ENCODE measurements around the gene PFAS.

PFAS gene

DNA sequence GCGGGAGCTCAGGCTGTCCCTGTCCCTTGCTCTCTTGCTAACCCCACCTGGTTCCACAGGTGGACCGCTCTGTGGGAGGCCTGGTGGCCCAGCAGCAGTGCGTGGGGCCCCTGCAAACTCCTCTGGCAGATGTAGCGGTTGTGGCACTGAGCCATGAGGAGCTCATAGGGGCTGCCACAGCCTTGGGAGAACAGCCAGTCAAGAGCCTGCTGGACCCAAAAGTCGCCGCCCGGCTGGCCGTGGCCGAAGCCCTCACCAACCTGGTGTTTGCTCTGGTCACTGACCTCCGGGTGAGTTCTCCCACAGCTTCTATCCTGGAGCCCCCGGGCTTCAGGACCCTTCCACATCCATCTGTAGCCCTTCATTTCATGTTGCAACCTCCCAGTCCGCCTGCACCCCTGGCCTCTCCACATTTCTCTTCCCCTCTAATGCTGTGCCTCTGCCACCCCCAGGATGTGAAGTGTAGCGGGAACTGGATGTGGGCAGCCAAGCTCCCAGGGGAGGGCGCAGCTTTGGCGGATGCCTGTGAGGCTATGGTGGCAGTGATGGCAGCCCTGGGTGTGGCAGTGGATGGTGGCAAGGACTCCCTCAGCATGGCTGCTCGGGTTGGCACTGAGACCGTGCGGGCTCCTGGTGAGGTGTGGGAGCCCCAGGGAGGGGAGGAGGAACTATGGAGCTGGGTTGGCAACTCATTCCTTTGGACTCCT lies 15.9 kb downstream of the PFAS start:
- TF ChIP-seq, protein P1, sequence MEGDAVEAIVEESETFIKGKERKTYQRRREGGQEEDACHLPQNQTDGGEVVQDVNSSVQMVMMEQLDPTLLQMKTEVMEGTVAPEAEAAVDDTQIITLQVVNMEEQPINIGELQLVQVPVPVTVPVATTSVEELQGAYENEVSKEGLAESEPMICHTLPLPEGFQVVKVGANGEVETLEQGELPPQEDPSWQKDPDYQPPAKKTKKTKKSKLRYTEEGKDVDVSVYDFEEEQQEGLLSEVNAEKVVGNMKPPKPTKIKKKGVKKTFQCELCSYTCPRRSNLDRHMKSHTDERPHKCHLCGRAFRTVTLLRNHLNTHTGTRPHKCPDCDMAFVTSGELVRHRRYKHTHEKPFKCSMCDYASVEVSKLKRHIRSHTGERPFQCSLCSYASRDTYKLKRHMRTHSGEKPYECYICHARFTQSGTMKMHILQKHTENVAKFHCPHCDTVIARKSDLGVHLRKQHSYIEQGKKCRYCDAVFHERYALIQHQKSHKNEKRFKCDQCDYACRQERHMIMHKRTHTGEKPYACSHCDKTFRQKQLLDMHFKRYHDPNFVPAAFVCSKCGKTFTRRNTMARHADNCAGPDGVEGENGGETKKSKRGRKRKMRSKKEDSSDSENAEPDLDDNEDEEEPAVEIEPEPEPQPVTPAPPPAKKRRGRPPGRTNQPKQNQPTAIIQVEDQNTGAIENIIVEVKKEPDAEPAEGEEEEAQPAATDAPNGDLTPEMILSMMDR (IDR thresholded peaks at IDR 0.05; ENCODE audit: insufficient read depth, low read length, poor library complexity, severe bottlenecking): no peak
- TF ChIP-seq EZH2phosphoT487 (conservative IDR thresholded peaks at IDR 0.05; ENCODE audit: low read length): no peak
- Histone ChIP-seq H3K36me3 (ENCODE audit: low read length) (peaks cover 5% of the 10 kb centered on the region; the same call in 1 of the 2 replicates), H3K9me2 (replicated peaks; ENCODE audit: insufficient read depth, low read length) (no peaks in the 10 kb centered on the region), H4K20me1 (ENCODE audit: low read depth, low read length) (no peaks in the 10 kb centered on the region), H3K4me3 (ENCODE audit: insufficient read depth, low read length, poor library complexity, severe bottlenecking) (no peak overlapping the region), H3F3A (ENCODE audit: insufficient read depth) (no peaks in the 10 kb centered on the region), H3K27me3 (ENCODE audit: low read length) (no peaks in the 10 kb centered on the region), H2AFZ (ENCODE audit: low read depth, low read length, severe bottlenecking) (no peak overlapping the region), H3K4me2 (ENCODE audit: low read depth, low read length, poor library complexity, severe bottlenecking) (no peak overlapping the region), H3K9me3 (ENCODE audit: insufficient read depth, low read length) (no peaks in the 10 kb centered on the region), H3K79me2 (ENCODE audit: insufficient read depth, low read length) (no peaks in the 10 kb centered on the region), H3K9ac (ENCODE audit: low read length) (no peak overlapping the region), H3K27ac (ENCODE audit: low read depth, low read length) (no peak overlapping the region)

DNA sequence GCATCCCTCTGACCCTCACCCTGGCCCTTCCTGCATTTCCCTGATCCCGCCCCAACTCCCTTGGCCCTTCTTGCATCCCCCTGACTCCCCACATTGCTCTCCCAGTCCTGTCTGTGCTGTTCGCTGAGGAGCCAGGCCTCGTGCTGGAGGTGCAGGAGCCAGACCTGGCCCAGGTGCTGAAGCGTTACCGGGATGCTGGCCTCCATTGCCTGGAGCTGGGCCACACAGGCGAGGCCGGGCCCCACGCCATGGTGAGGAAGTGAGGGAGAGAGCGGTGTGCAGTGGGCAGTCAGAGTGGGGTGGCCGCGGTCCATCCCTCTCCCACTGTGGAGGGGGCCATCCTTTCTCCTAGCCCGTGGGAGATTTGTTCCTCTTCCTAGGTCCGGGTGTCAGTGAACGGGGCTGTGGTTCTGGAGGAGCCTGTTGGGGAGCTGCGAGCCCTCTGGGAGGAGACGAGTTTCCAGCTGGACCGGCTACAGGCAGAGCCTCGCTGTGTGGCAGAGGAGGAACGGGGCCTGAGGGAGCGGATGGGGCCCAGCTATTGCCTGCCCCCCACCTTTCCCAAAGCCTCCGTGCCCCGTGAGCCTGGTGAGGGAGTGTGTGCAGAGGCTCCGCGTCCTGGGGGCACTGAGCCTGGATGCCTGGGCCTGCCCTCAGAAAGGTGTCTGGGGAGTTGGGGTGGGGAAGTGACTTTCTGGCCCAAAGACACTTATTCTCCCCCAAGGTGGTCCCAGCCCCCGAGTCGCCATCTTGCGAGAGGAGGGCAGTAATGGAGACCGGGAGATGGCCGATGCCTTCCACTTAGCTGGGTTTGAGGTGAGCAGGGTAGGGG lies 17.8 kb downstream of the PFAS start:
- H3K9me2 ChIP-seq (replicated peaks; ENCODE audit: insufficient read depth, low read length): no peaks in the 10 kb centered on the region
- no peak overlapping the region for H2AFZ ChIP-seq (ENCODE audit: low read depth, low read length, severe bottlenecking)
- H3F3A ChIP-seq (ENCODE audit: insufficient read depth): no peaks in the 10 kb centered on the region
- H3K27ac ChIP-seq (ENCODE audit: low read depth, low read length): no peak overlapping the region
- H3K9me3 ChIP-seq (ENCODE audit: insufficient read depth, low read length): no peaks in the 10 kb centered on the region
- no peaks in the 10 kb centered on the region for H4K20me1 ChIP-seq (ENCODE audit: low read depth, low read length)
- H3K9ac ChIP-seq (ENCODE audit: low read length): no peak overlapping the region
- H3K4me3 ChIP-seq (ENCODE audit: insufficient read depth, low read length, poor library complexity, severe bottlenecking): no peak overlapping the region
- no peak for TF ChIP-seq EZH2phosphoT487 (conservative IDR thresholded peaks at IDR 0.05; ENCODE audit: low read length)
- TF ChIP-seq, protein P1 (IDR thresholded peaks at IDR 0.05; ENCODE audit: insufficient read depth, low read length, poor library complexity, severe bottlenecking): no peak
- H3K4me2 ChIP-seq (ENCODE audit: low read depth, low read length, poor library complexity, severe bottlenecking): no peak overlapping the region
- H3K27me3 ChIP-seq (ENCODE audit: low read length): no peaks in the 10 kb centered on the region
- peaks cover 5% of the 10 kb centered on the region; the same call in 1 of the 2 replicates for H3K36me3 ChIP-seq (ENCODE audit: low read length)
- H3K79me2 ChIP-seq (ENCODE audit: insufficient read depth, low read length): no peaks in the 10 kb centered on the region

DNA sequence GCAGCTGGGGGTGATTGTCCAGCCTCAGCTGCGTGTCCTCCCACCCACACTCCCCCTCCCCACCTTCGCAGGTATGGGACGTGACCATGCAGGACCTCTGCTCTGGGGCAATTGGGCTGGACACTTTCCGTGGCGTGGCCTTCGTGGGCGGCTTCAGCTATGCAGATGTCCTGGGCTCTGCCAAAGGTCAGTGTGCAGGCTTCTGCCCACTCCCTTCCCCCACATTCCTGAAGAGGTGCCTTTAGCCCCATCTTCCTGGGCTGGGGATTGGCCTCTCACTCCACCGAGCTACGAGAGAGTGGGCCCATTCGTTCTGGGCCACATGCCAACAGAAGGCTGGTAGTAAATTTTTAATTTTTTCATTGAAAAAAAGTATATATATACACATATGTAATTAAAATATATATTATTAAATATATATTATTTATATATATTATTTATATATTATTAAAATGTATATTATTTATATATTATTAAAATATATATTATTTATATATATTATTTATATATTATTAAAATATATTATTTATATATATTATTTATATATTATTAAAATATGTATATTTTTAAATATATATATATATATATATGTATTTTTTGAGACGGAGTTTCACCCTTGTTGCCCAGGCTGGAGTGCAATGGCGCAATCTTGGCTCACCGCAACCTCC lies 18.5 kb downstream of the PFAS start:
- Histone ChIP-seq H3K4me2 (ENCODE audit: low read depth, low read length, poor library complexity, severe bottlenecking) (no peak overlapping the region), H3K79me2 (ENCODE audit: insufficient read depth, low read length) (no peaks in the 10 kb centered on the region), H3K9me2 (replicated peaks; ENCODE audit: insufficient read depth, low read length) (no peaks in the 10 kb centered on the region), H2AFZ (ENCODE audit: low read depth, low read length, severe bottlenecking) (no peak overlapping the region), H3F3A (ENCODE audit: insufficient read depth) (no peaks in the 10 kb centered on the region), H3K9ac (ENCODE audit: low read length) (no peak overlapping the region), H3K9me3 (ENCODE audit: insufficient read depth, low read length) (no peaks in the 10 kb centered on the region), H3K27me3 (ENCODE audit: low read length) (no peaks in the 10 kb centered on the region), H3K4me3 (ENCODE audit: insufficient read depth, low read length, poor library complexity, severe bottlenecking) (no peak overlapping the region), H3K27ac (ENCODE audit: low read depth, low read length) (no peak overlapping the region), H3K36me3 (ENCODE audit: low read length) (no peaks in the 10 kb centered on the region), H4K20me1 (ENCODE audit: low read depth, low read length) (no peaks in the 10 kb centered on the region)
- no peak for TF ChIP-seq EZH2phosphoT487 (conservative IDR thresholded peaks at IDR 0.05; ENCODE audit: low read length)
